NCI-H2107 (cell line): ENCODE results near the gene TIMM44.

ENCODE experiments used
- DNase-seq: peaks from one replicate; lab custom pipeline; 2025; lab: John Stamatoyannopoulos, UW

The TIMM44 gene, protein sequence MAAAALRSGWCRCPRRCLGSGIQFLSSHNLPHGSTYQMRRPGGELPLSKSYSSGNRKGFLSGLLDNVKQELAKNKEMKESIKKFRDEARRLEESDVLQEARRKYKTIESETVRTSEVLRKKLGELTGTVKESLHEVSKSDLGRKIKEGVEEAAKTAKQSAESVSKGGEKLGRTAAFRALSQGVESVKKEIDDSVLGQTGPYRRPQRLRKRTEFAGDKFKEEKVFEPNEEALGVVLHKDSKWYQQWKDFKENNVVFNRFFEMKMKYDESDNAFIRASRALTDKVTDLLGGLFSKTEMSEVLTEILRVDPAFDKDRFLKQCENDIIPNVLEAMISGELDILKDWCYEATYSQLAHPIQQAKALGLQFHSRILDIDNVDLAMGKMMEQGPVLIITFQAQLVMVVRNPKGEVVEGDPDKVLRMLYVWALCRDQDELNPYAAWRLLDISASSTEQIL

DNA sequence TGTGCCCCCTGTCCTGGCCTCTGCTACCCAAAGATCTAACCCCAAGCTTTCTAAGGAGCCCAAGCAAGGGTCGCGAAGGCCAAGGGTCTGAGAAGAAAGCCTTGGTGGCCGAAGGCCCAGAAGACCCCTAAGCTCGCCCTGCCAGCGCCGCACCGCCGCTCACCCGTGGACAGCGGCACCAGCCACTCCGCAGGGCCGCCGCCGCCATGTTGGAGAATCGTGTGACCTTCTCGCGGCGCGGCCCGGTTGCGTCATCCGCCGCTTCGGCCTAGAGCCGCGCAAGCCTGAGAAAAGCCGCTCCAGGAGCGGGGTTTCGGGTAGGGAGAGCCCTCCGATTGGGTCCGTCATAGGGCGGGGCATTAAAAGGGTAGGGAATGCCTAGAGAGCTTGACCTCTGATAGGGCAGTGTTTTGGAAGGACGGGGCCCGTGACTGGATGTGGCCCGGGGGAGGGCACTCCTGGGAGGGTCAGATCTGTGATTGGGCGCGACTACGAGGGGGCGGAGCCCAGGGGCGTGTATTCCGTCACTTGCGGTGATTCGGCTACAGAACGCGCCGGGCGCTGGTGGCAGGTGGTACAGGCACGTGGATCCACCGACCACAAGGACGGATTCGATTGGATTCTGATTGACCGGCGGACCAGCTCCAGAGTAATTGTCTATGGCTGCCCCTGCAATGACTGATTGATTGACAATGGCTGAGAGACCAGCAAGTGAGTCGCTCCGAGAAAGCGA is at the start of gene TIMM44:
Gene TIMM44, minus strand, starts transcription at position 223 of the 733 bp plus-strand sequence. Its CDS starts 15 bp downstream, at position 208.
- DNase-seq = peak; percentile 97

DNA sequence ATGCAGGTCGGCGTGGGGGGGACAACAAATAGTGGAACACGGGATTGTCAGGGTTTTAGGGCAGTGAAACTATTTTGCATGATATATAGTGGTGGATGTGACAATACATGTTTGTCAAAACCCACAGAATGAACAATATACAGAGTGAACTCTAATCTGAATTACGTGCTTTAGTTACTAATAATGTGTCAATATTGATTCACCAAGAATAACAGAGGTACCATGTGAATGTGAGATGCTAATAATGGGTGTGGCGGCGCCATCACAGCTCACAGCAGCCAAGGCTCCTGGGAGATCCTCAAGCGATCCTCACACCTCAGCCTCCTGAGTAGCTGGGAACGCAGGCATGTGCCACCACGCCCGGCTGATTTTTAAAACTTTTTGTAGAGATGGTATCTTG is 49.1 kb upstream of the TIMM44 start:
- no peak for DNase-seq

DNA sequence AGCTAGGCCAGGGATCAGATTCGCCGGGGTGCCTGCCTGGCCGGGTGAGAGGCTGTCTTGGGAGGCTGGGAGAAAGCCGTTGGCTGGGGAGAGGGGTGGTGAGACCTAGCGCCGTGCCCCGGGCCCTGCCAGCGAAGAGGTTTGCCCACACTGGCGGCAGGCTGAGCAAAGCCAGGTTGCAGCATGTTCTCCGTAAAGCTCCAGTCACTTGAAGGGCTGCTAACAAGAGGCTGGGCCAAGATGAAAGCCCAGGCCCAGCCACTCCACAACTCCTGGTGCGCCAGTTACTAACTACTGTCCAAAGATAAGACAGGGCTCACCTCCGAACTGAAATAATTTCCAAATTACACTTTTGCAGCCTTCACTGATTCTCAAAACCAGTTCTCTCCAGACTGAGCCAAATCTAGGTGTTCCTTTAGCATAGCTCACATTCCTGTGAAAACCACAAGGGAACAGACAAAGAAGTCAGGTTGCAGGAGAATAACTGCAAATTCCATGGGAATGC is 45.7 kb upstream of the TIMM44 start:
- DNase-seq = no peak

DNA sequence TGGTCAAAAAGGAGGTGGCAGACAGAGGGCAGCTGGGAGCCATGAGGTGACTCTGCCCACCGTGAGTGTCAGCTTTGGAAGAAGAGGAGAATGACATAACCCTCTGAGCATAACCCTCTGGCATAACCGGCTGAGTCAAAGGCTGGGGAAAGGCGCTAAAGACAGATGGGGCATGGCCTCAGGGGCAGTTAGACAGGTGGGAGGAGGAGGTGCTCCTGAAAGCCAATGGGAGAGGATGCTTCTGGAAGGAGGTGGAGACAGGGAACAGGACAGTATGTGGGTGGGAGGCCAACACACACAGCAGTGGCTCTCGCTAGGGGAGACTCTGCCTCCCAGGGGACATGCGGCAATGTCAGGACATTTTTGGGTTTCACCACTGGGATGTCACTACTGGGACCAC is 44.8 kb upstream of the TIMM44 start:
- no peak for DNase-seq

DNA sequence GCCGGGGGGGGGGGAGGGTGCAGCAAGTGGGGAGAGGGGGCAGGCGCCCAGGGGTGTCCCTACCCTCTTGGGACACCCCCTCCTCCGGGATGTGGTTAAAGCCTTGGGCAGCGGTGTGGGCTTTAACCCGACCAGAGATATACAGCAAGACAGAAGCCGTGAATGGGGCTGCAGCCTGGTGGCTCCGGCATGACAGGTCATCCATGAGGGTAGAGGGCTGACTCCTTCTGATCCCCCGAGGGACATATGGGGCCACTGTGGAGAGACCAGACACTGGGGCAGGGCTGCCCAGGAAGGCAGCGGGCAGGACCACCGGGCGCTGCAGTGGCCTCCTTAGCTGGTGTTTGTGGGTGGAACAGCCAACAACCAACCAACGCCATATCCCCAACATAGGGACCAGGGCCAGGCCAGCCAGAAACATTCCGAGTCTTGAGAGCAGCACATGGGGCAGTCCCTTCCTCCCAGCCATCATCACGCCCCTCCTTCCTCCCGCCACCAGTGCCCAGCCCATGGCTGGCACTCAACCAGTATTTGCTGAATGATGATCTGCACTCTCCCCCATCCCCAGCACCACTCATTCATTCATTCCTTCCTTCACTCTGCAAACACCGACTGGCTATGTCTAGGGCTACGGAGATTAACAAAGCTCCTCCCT is 43.8 kb upstream of the TIMM44 start:
- DNase-seq = no peak

DNA sequence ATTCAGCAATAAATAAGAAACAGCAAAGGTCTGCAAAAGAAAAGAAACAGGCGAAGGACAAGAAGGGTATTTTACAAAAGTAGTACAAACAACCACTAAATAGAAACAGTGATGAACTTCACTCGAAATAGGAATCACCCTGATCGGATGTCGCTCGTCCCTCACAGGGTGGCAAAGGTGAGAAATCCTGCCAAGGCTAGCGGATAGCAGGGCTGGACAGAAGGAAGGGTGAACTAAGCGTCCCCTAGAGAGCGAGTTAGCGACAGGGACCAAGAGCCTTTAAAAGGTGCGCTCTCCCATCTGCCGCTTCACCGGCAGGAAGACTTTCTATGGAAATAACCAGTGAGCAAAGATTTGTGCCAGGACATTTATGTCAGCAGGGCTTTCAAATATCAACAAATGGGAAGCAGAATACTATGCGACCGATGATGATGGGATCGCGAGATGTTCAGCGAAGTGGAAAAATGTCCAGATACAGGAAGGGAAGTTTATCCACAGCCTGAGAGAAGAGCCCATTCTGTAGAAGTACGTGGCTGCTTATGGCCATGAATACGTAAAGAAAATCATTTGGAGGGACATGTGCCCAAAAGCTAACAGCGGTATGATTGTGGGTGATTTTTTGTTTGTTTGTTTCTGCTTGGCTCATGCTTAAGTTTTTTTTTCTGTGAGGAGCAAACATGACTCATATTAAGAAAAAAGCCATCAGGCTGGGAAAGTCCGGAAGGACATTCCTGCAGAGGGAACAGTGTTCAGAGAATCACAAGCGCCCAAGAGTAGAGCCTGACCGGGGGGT is 43.1 kb upstream of the TIMM44 start:
- DNase-seq = no peak

DNA sequence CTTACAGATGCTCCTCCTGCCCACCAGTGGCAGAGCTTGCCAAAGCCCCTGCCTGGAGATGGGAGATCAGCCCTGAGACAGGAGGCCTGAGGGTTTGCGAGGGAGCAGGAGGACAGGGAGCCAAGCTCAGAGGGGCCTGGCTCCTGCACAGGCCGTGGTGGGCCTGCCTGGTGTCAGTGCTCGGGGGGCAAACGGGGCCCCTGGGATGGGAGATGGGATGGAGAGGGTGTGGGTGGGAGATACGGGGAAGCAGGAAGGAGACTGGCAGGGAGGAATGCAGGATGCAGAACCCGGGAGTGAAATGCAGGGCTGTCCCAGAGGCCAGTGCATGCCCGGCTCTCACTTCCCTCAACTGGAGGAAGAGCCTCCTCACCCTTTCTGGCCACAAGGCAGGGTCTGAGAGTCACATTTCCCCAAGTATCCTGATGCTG is 42.0 kb upstream of the TIMM44 start:
- no peak for DNase-seq

DNA sequence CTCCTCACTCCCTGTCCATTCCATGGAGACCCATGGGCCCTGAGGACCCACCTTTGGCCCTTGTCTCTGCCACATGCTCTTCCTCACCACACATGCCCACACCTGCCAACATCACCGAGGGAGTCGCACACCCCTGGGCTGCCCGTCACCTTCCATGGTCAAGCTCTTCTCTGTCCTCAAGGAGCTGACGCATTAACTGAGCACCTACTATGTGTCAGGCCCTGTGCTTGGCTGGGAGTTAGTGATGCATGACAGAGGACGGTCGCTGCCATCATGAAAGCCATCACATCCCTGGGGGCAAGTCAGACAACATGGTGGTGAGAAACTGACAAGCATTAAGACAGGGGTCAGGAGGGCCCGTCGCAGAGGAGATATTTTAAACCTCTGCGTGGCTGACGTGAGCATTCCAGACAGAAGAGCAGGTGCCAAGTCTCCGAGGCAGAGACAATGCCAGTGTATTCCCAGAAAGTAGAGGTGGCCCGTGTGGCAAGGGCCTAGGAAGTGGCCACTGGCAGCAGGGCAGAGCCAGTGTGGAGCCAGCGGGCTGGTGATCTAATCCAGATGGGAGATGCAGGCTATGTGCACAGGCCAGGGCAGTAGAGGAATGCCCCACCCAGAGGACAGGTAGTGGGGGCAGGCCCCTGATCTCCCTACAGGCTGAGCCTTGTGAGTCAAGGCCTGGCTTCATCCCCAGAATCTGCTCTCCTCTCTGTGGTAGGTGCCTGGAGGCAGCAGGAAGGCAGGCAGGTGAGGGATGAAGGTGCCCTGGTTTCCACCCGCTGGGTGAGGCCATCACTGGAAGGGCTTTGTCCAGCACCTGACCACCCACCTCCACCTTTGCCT is 40.8 kb upstream of the TIMM44 start:
- no peak for DNase-seq

DNA sequence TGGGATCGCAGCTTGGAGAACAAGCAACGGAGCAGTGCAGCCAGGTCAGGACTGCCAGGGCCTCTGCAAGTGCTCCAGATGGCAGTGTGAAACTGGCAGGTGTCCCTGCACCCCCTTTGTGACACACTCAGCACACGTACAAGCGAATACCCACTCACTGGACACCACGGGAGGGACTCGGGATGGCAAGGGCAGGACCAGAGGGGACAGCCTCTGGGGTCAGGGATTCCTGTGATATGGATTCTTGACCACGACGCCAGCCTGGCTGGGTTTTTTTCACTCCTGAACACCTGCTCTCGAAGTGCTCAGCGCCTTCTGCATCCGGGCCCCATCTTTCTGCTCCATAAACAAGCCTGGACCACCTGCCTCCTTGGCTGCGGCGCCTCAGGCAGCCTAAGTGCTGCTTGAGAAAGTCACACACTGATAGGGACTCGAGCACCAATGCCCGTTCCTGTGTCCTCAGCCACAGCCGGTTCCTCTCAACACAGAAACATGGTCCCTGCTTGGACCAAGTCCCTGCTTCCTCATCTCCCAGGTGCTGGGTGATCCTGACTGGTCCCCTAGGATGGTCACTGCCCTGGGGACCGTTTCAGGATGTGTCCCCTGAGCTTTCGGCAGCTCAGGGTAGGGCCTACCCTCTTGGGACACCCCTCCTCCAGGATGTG is 40.0 kb upstream of the TIMM44 start:
- DNase-seq = peak; percentile 19

DNA sequence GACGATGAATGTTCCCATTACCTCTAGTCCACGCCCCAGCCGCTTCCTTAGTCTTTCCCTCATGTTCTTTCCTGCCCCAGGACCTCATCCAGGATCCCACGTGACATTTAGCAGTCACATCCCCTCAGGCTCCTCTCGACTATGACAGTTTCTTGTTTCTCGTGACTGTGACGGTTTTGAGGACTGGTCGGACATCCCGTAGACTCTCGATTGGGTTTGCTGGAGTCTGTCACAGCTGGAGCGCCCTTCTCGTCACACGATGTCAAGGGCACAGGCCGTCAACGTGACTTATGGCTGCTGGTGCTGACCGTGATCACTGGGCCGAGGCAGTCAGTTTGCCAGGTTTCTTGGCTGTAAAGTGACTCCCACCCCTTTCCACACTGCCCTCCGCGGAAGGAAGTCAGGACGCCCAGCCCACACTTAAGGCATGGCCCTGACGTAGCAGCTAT is 39.2 kb upstream of the TIMM44 start:
- DNase-seq = no peak

DNA sequence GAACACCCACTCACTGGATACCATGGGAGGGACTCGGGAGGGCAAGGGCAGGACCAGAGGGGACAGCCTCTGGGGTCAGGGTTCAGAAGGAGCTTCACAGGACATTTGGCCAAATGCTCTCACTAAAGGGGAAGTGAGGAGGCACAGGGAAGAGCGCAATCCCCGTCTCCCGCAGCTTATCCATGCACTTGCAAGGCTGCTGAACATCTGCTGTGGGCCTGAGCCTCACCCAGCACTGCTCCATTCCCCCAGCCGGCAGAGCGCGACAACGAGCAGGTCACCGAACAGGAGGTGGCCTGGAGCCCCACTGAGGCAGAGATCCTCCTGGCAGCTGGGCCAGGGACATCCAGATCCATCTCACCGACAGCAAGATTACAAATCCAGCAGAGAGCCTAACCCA is 38.6 kb upstream of the TIMM44 start:
- DNase-seq = no peak

DNA sequence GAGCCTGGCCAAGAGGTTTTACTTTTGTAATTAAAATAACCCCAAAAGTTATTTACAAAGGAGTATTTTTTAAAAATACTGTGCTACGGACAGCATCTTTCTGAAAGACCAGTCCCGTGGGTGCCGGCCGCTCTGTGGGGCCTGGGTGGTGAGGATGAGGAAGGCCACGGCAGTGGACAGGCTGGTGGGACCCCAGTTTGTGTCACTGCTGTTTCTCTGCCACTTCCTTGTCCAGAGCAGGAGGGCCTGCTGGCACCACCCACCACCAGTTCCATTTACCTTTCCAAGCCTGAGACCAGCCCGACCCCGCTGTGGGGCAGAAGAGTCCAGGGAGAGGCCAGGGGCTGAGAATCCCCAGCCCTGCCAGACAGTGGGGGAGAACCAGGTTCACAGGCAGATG is 38.2 kb upstream of the TIMM44 start:
- DNase-seq = no peak

DNA sequence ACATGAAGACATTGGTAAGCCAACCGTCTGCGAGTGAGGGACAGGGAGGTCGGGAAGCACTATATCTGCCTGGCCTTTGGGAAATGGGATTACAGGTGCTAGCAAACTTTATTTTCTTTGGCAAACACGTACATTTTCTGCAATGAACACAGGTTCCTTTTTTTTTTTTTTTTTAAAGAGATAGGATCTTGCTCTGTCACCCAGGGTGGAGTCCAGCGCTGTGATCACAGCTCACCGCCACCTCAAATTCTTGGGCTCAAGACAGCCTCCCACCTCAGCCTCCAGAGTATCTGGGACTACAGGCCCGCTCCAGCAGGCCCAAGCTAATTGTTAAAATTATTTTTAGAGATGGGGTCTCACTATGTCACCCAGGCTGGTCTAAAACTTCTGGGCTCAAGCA is 37.7 kb upstream of the TIMM44 start:
- no peak for DNase-seq

DNA sequence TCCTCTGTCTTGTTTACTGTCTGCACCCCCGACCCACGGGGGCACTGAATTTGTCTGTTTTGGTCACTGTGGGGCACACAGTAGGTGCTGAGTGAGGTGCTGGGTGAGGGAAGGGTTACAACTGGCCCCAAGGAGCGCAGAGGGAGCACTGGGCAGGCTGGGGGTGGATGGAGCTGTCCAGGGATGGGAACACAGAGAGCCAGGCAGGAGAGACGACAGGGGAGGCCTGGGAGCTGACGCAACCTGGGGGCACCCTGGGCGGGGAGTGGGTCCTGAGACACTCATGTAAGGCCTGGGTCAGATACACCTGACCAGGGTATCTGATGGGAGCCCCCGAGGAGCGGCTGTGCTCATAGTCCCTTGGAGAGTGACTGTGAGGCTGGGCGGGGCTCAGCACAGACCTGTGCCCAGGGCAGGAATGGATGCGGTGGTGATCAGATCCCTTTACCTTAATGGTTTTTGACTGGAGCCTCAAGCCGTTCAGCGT is 37.2 kb upstream of the TIMM44 start:
- no peak for DNase-seq

DNA sequence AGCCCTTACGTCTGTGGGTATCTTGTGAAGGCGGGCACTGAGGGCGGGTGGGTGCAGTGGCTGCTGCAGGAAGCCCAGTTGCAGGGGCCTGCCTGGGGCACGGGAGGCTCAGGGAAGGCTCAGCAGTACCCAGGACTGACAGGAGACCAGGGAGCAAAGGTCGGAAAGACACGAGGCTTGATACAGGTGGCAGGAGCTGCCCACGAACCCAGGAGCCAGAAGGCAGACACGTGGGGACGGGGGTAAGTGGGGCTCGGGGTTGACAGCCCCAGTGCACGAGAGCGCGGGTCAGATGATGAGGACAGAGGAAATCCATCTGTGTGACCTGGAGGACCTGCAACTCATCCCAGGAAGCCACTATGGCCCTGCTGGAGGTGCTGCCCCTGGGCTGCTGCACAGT is 36.7 kb upstream of the TIMM44 start:
- no peak for DNase-seq

DNA sequence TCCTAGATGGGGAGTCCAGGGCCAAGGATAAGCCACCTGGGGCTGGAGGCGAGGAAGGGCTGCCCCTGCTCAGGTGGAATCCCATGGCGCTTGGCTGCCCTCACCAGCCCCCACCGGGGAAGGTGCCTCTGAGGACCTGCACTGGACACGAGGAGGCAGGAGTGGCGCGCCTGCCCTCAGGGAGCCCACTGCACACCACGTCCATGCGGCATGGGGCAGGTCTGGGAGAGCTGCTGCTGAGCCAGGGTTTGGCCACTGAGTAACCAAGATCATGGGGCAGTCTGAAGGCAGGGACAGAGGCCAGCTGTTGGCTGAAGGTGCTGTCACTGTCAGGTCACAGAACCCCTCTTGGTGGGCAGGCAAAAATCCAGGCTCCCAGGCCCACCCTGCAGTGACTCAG is 36.1 kb upstream of the TIMM44 start:
- DNase-seq = no peak

DNA sequence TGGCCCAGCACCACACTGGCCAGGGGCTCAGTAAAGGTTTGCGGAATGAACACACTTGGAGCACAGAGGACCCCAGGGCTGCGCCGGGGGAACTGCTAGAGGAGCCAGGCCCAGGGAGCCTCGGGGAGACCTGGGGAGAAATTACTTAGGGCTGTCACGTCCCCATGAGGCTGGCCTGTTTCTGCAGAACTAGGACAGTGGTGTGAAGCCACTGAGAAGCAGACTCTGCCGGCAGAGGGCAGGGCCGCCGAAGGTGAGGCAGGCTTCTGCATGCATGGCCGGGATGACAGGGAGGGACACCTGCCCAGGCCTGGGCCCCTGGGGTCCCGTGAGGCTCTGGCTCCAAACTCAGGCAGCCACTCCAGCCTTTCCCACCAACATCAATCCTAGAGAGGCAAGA is 35.5 kb upstream of the TIMM44 start:
- DNase-seq = no peak

DNA sequence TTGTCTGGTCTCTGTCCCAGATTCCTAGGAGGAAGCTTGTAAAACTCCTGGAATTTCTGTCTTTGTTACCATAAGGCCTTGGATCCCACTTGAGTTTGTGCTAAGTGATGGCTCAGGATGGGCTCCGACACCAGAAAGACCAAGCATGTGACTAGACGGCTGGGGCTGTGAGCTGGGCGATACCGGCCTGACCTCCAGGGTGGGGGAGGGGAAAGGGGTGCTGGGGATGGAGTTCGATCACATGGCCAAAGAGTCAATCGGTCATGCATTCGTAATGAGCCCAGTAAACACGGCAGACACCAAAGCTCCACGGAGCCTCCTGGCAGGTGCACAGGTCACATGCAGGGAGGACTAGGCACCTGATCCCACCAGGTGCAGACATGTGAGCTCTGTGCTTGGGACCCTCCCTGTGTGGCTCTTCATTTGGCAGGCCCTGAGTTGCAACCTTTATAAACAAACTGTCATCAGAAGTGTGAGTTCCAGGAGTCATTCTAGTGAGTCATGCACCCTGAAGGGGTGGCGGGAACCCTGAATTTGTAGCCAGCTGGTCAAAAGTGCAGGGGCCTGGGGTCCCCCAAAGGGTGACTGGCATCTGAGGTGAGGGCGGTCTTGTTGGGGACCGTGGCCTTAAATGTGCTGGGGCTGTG is 34.8 kb upstream of the TIMM44 start:
- no peak for DNase-seq

DNA sequence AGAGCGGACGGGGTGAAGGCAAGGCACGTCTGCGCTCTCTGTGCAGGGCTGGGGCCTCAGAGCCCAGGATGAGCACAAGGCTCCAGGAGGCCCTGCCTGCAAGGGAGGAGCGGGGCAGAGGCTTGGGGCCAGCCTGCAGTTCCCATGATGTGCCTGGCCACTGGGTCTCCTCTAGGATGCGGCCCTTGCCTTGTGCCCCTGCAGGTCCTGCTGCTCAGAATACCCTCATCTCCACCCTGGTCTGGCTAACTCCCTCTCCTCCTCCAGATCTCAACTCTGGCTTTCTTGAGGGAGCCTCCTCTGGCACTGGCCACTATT is 34.2 kb upstream of the TIMM44 start:
- no peak for DNase-seq
